Coronary artery (tissue), 2 donors: Measurements from ENCODE around the gene ADARB2.

Source experiments
- DNase-seq: peaks from one replicate; pipeline ENCODE4 v3.0.0-alpha.2; 2017; ENCODE audit warnings: low spot score
- H3K27ac ChIP-seq, 2 donors: fragments of 200-600 bp; sonication (generic); one replicate each; pipeline ENCODE4 v1.5.1; 2016 to 2019
- H3K4me3 ChIP-seq: fragments of 200-600 bp; sonication (generic); 2 replicates; pipeline ENCODE4 v1.5.1; 2016; ENCODE audit warnings: mild to moderate bottlenecking, moderate library complexity
- CTCF ChIP-seq: fragments of 200-600 bp; sonication (generic); IDR thresholded peaks from one replicate; pipeline ENCODE4 v1.5.1; 2019; ENCODE audit warnings: antibody characterized with exemption

Gene ADARB2

GRCh38 chr10:1670541-1671365, 66.6 kb downstream of the ADARB2 start:
- H3K27ac ChIP-seq = no peak overlapping the region
- no peak for TF ChIP-seq CTCF
- no peak for DNase-seq
- no peak overlapping the region for H3K4me3 ChIP-seq

- Histone ChIP-seq H3K27ac (no peak overlapping the region), H3K4me3 (no peak overlapping the region)
- no peak for DNase-seq
- no peak for TF ChIP-seq CTCF
Observed at GRCh38 chr10:1669433-1669832, 67.9 kb downstream of the ADARB2 start.

GRCh38 chr10:1668399-1668798, 68.9 kb downstream of the ADARB2 start:
- Histone ChIP-seq H3K27ac (no peak overlapping the region), H3K4me3 (no peak overlapping the region)
- no peak for TF ChIP-seq CTCF
- DNase-seq = no peak

- Histone ChIP-seq H3K4me3 (no peak overlapping the region), H3K27ac (no peak overlapping the region)
- no peak for TF ChIP-seq CTCF
- no peak for DNase-seq
Observed at GRCh38 chr10:1667392-1667791, 69.9 kb downstream of the ADARB2 start.

GRCh38 chr10:1666147-1666546, 71.2 kb downstream of the ADARB2 start:
- H3K4me3 ChIP-seq = no peak overlapping the region
- H3K27ac ChIP-seq = no peak overlapping the region
- DNase-seq = no peak
- TF ChIP-seq CTCF = no peak

GRCh38 chr10:1665681-1666080, 71.6 kb downstream of the ADARB2 start:
- TF ChIP-seq CTCF = no peak
- DNase-seq = no peak
- no peak overlapping the region for H3K27ac ChIP-seq
- no peak overlapping the region for H3K4me3 ChIP-seq

GRCh38 chr10:1665021-1665661, 72.2 kb downstream of the ADARB2 start:
- no peak for TF ChIP-seq CTCF
- H3K4me3 ChIP-seq = no peak overlapping the region
- no peak overlapping the region for H3K27ac ChIP-seq
- DNase-seq = no peak
